HFF-Myc (cell line): Measurements from ENCODE around the gene TENT5C.

Experiments used
- DNase-seq: peaks from one replicate; pipeline ENCODE4 v3.0.0-alpha.2; 2011; ENCODE audit warnings: low read depth; ENCODE audit errors: extremely low read depth
- H3K4me3 ChIP-seq: replicated peaks from 2 replicates; pipeline ENCODE4 v1.5.1; 2011; ENCODE audit warnings: low read depth, mild to moderate bottlenecking, control low read depth, low read length
- CTCF ChIP-seq: IDR thresholded peaks from 2 replicates; pipeline ENCODE4 v1.5.1; 2012; ENCODE audit warnings: mild to moderate bottlenecking, low read depth, low read length, control low read depth; ENCODE audit errors: missing control alignments

Gene TENT5C

GRCh38 chr1:117566556-117566955 lies 39.3 kb upstream of the TENT5C start:
- H3K4me3 ChIP-seq, result no peak overlapping the region
- DNase-seq, result no peak
- no peak for TF ChIP-seq CTCF

- no peak for TF ChIP-seq CTCF
- DNase-seq, result no peak
- H3K4me3 ChIP-seq, result no peak overlapping the region
Measured at GRCh38 chr1:117567435-117567834, 38.4 kb upstream of the TENT5C start.

- H3K4me3 ChIP-seq, result no peak overlapping the region
- no peak for TF ChIP-seq CTCF
- DNase-seq, result no peak
Measured at GRCh38 chr1:117567976-117568375, 37.9 kb upstream of the TENT5C start.

DNA sequence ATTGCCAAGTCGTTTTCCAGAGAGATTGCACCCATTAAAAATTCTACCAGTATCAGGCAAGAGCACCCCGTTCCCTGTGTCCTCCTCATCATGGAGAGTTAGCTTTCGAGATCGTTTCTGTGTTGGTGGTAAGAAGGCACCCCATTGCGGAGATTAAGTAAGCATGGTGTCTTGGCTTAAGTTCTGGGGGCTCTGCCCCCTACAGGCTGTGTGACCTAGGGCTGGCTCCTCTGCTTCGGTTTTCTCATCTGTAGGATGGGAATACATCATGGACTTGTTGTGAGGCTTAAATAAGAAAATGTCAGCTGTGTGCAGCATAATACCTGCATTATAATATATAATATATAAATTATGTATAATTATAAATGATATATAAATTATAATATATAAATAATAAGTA lies 36.8 kb upstream of the TENT5C start:
- no peak for TF ChIP-seq CTCF
- no peak overlapping the region for H3K4me3 ChIP-seq
- DNase-seq, result no peak

DNA sequence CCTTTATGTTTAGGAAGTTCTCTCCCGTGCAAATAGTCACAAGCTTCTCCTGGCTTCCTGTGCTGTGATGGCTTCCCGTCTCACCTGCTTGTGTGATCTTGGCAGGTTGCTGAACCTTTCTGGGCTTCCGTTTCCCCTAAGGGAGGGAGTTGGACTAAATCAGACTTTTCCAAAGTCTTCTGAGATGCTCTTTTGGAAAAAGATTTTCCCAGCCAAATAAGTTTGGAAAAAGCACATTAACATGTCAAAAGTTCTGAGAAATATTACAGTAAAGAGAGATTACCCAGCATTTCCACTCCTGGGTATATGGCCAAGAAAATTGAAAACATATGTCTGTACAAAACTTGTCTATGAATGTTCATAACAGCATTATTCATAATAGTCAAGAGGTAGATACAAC lies 36.0 kb upstream of the TENT5C start:
- TF ChIP-seq CTCF, result no peak

GRCh38 chr1:117570988-117571409 lies 34.8 kb upstream of the TENT5C start:
- TF ChIP-seq CTCF, result no peak
- no peak for DNase-seq
- H3K4me3 ChIP-seq, result no peak overlapping the region

More for the DNA sequence above, 36.0 kb upstream of the TENT5C start:
- DNase-seq, result no peak
- H3K4me3 ChIP-seq, result no peak overlapping the region

- no peak for TF ChIP-seq CTCF
- H3K4me3 ChIP-seq, result no peak overlapping the region
- no peak for DNase-seq
Measured at GRCh38 chr1:117571496-117571895, 34.4 kb upstream of the TENT5C start.
